Prostate gland (tissue), 2 donors: ENCODE results near the gene HSPG2. TPM values are rescaled to one million over a fixed set of nuclear protein-coding genes. Genes with fewer than 3 reads are reported as not detected.

ENCODE experiments used
- DNase-seq: peaks from one replicate; pipeline ENCODE4 v3.0.0-alpha.2; 2019; ENCODE audit warnings: low spot score
- H3K27ac ChIP-seq, 2 donors: fragments of 200-600 bp; sonication (generic); 2 replicates each; pipeline ENCODE4 v1.5.1; 2017 to 2019
- H3K27me3 ChIP-seq: fragments of 200-600 bp; sonication (generic); replicated peaks from 2 replicates; pipeline ENCODE4 v1.5.1; 2019; ENCODE audit not compliant: insufficient read depth
- H3K36me3 ChIP-seq, 2 donors: fragments of 200-600 bp; sonication (generic); 1 replicate in 1 of 2; 2 replicates in 1 of 2; pipeline versions ENCODE4 v1.5.1 to v1.8.1; 2017 to 2019
- H3K4me1 ChIP-seq: fragments of 200-600 bp; sonication (generic); replicated peaks from 2 replicates; pipeline ENCODE4 v1.5.1; 2019
- H3K4me3 ChIP-seq, 2 donors: fragments of 200-600 bp; sonication (generic); 2 replicates each; pipeline ENCODE4 v1.5.1; 2017 to 2019
- H3K9me3 ChIP-seq: fragments of 200-600 bp; sonication (generic); 2 replicates; pipeline ENCODE4 v1.5.1; 2017
- CTCF ChIP-seq, 4 experiments: fragments of 200-600 bp in 2 of 4; fragments of 450-650 bp in 2 of 4; sonication (generic) in 2 of 4; IDR thresholded peaks; 1 replicate in 3 of 4; 2 replicates in 1 of 4; pipeline ENCODE4 v1.5.1; 2016 to 2019; ENCODE audit warnings: antibody characterized with exemption in 4 of 4, mild to moderate bottlenecking in 2 of 4, moderate library complexity in 2 of 4
- POLR2A ChIP-seq: fragments of 450-650 bp; IDR thresholded peaks from one replicate; pipeline ENCODE4 v1.6.1; 2016; ENCODE audit warnings: antibody characterized with exemption, mild to moderate bottlenecking
- POLR2AphosphoS5 ChIP-seq: sonication (generic); formaldehyde crosslinking; IDR thresholded peaks from one replicate; pipeline ENCODE4 v1.6.1; 2017; ENCODE audit warnings: antibody characterized with exemption
- WGBS: methylation state at CpG from one replicate; pipeline ENCODE4 v1.1.5; 2018; 5-methylcytosine and 5-hydroxymethylcytosine counted together
- intact Hi-C: fragments of 100-400 bp; cut with DNase I; formaldehyde crosslinking; loops from one replicate; pipeline ENCODE4 v1.14.2; 2022
- total RNA-seq, 2 donors: library from RNA; depleted of rRNA; stranded (reverse); fragments of >200 nt; gene quantifications; one replicate each; pipeline ENCODE4 v1.1.0, GENCODE V29; 2016

Gene HSPG2
- total RNA-seq, 2 donors from 2014 or later: 135 to 257 TPM

DNA sequence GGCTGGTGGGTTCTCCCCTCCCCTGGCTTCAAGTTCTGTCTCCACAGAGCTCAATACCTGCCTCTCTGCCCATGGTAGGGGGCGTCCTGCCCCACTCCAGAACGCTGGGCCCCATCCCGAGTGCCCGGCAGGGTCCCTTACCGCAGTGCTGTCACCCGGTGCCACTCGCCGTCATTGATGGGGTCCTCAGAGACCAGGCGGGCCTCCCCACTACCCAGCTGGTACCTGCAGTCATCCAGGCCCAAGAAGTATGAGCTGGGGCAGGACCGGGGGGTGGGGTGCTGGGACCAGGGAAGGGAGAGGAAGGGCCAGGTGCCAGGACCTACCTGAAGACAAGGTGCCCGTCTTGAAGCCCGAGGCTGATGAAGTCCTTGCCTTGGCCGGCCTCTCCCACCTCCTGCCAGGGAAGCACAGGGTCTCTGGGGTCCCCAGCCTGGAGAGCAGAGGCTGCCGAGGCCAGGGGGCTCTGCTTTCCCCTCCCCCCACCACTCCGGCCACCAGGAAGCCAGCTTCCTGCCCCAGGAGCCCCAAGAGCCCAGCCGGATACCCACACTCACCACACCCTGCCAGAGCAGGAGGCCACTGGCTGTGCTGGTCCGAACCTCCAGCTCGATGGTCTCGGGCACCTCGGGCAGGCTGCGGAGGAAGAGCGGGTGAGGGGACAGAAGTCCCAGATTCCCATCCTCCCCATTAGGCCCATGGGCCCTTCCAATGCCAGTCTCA is 113.0 kb downstream of the HSPG2 start:
- TF ChIP-seq CTCF (IDR thresholded peaks at IDR 0.05) (no peak), POLR2A (no peak), POLR2AphosphoS5 (no peak)
- Histone ChIP-seq H3K4me3 (no peak overlapping the region), H3K27me3 (no peaks in the 10 kb centered on the region), H3K36me3 (peaks cover 5 to 18% of the 10 kb centered on the region in 2 donors), H3K9me3 (no peaks in the 10 kb centered on the region), H3K4me1 (no peaks in the 10 kb centered on the region), H3K27ac (no peak overlapping the region)
- 88% methylated on average over 22 of the region's 22 CpGs for WGBS
- intact Hi-C loops: no loop called here
- no peak for DNase-seq

- TF ChIP-seq POLR2A (no peak), POLR2AphosphoS5 (no peak), CTCF (IDR thresholded peaks at IDR 0.05) (no peak)
- no peak for DNase-seq
- H3K4me1 ChIP-seq: no peaks in the 10 kb centered on the region
- intact Hi-C loops: no loop called here
- H3K27me3 ChIP-seq: no peaks in the 10 kb centered on the region
- WGBS: 85% methylated on average over 40 of the region's 44 CpGs
- no peak overlapping the region for H3K4me3 ChIP-seq
- no peaks in the 10 kb centered on the region for H3K9me3 ChIP-seq
- peaks cover 5 to 11% of the 10 kb centered on the region in 2 donors for H3K36me3 ChIP-seq
- H3K27ac ChIP-seq: no peak overlapping the region
Measured at GRCh38 chr1:21823206-21823979, 113.7 kb downstream of the HSPG2 start.

DNA sequence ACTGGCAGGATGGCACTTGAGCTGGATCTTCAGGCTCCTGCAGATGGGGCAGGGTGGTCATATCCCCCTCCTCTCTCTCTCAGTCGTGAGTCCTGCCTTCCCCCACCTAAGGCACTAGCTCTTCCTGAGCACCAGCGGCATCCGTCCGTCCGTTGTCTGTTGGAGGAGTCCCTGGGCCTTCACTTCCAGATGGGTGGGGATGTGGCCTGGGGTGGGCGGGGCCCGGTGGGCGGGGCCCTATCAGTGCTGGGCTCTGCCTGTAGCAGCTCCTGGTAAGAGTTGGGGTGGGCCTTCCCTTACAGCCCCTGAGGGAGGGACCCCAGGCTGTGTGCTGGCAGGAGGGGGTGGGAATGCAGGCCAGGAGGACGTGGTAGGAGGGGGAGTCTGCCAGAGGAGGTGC is 114.8 kb downstream of the HSPG2 start:
- H3K4me3 ChIP-seq: no peak overlapping the region
- 32% methylated on average over 4 of the region's 9 CpGs for WGBS
- no peaks in the 10 kb centered on the region for H3K27me3 ChIP-seq
- H3K4me1 ChIP-seq: no peaks in the 10 kb centered on the region
- TF ChIP-seq POLR2A (no peak), POLR2AphosphoS5 (no peak), CTCF (IDR thresholded peaks at IDR 0.05) (no peak)
- no peak overlapping the region for H3K27ac ChIP-seq
- intact Hi-C loops: no loop called here
- H3K36me3 ChIP-seq: peaks cover under 1 to 5% of the 10 kb centered on the region in 2 donors
- DNase-seq: no peak
- no peaks in the 10 kb centered on the region for H3K9me3 ChIP-seq

GRCh38 chr1:21821385-21822019 is 115.6 kb downstream of the HSPG2 start:
- 89% methylated on average over 10 of the region's 11 CpGs for WGBS
- H3K36me3 ChIP-seq: peaks cover 0 to 5% of the 10 kb centered on the region in 2 donors
- TF ChIP-seq POLR2A: no peak
- no peak for TF ChIP-seq POLR2AphosphoS5
- TF ChIP-seq CTCF (IDR thresholded peaks at IDR 0.05): no peak
- no peak overlapping the region for H3K27ac ChIP-seq
- intact Hi-C loops: no loop called here
- no peaks in the 10 kb centered on the region for H3K4me1 ChIP-seq
- no peak for DNase-seq
- no peak overlapping the region for H3K4me3 ChIP-seq
- no peaks in the 10 kb centered on the region for H3K27me3 ChIP-seq
- no peaks in the 10 kb centered on the region for H3K9me3 ChIP-seq
